GM23338 (cell line): Measurements from ENCODE around the gene TEX101. TPM values are rescaled to one million over a fixed set of nuclear protein-coding genes. Genes with fewer than 3 reads are reported as not detected.

Experiments used
- ATAC-seq: fragments of 200-7000 bp; cut with Tn5 transposase; 3 replicates; pipeline ENCODE4 v1.9.1; 2020
- DNase-seq: peaks from one replicate; pipeline ENCODE4 v3.0.0-alpha.2; 2015; ENCODE audit warnings: low spot score
- H2AFZ ChIP-seq: fragments of 200-600 bp; sonication (generic); 2 replicates; pipeline ENCODE4 v1.8.0; 2016; ENCODE audit warnings: antibody characterized with exemption, mild to moderate bottlenecking, moderate library complexity
- H3F3A ChIP-seq: fragments of 200-600 bp; sonication (generic); replicated peaks from 2 replicates; pipeline ENCODE4 v1.8.0; 2017; ENCODE audit warnings: antibody characterized with exemption, mixed run types, low read depth
- H3K27ac ChIP-seq: fragments of 200-600 bp; sonication (generic); 2 replicates; pipeline ENCODE4 v1.6.1; 2016; ENCODE audit warnings: low read depth
- H3K27me3 ChIP-seq: fragments of 200-600 bp; sonication (generic); 2 replicates; pipeline ENCODE4 v1.8.0; 2016; ENCODE audit warnings: mild to moderate bottlenecking, mixed run types, moderate library complexity; ENCODE audit not compliant: insufficient read depth
- H3K36me3 ChIP-seq: fragments of 200-600 bp; sonication (generic); 2 replicates; pipeline ENCODE4 v1.8.0; 2016; ENCODE audit warnings: mild to moderate bottlenecking; ENCODE audit not compliant: insufficient read depth
- H3K4me1 ChIP-seq: fragments of 200-600 bp; sonication (generic); 2 replicates; pipeline ENCODE4 v1.8.0; 2016; ENCODE audit warnings: mild to moderate bottlenecking, moderate library complexity; ENCODE audit not compliant: insufficient read depth
- H3K4me2 ChIP-seq: fragments of 200-600 bp; sonication (generic); 2 replicates; pipeline ENCODE4 v1.7.1; 2017; ENCODE audit warnings: mixed run types
- H3K4me3 ChIP-seq: fragments of 200-600 bp; sonication (generic); 2 replicates; pipeline ENCODE4 v1.6.1; 2016; ENCODE audit warnings: mixed run types
- H3K79me2 ChIP-seq: fragments of 200-600 bp; sonication (generic); replicated peaks from 2 replicates; pipeline ENCODE4 v1.8.0; 2017; ENCODE audit warnings: mild to moderate bottlenecking; ENCODE audit not compliant: insufficient read depth
- H3K9me2 ChIP-seq: fragments of 200-600 bp; sonication (generic); 2 replicates; pipeline ENCODE4 v1.8.0; 2017; ENCODE audit not compliant: insufficient read depth
- H4K20me1 ChIP-seq: fragments of 200-600 bp; sonication (generic); replicated peaks from 2 replicates; pipeline ENCODE4 v1.8.0; 2017; ENCODE audit warnings: mild to moderate bottlenecking; ENCODE audit not compliant: insufficient read depth
- H3K27ac Mint-ChIP-seq: 2 replicates; pipeline ENCODE4 v1.8.0; 2020; ENCODE audit warnings: inconsistent platforms, mild to moderate bottlenecking, moderate library complexity, mixed read lengths
- H3K27me3 Mint-ChIP-seq: 3 replicates; pipeline ENCODE4 v1.8.0; 2022; ENCODE audit warnings: low read depth, mild to moderate bottlenecking, moderate library complexity, mixed read lengths, inconsistent platforms; ENCODE audit not compliant: insufficient read depth, poor library complexity
- H3K36me3 Mint-ChIP-seq: 3 replicates; pipeline ENCODE4 v1.8.0; 2021; ENCODE audit warnings: low read depth, mild to moderate bottlenecking, inconsistent platforms, moderate library complexity, mixed read lengths
- H3K4me1 Mint-ChIP-seq: 3 replicates; pipeline ENCODE4 v1.8.0; 2020; ENCODE audit warnings: mild to moderate bottlenecking, inconsistent platforms, mixed read lengths
- H3K4me3 Mint-ChIP-seq: 3 replicates; pipeline ENCODE4 v1.8.0; 2021; ENCODE audit warnings: moderate library complexity, mild to moderate bottlenecking, inconsistent platforms, mixed read lengths
- H3K9me3 Mint-ChIP-seq: 3 replicates; pipeline ENCODE4 v1.8.0; 2020; ENCODE audit warnings: moderate library complexity, mild to moderate bottlenecking, inconsistent platforms, mixed read lengths
- CREB1 ChIP-seq: fragments of 250-450 bp; sonication (Bioruptor Pico); IDR thresholded peaks from 2 replicates; pipeline ENCODE4 v1.5.0; 2020; ENCODE audit warnings: low read depth, mild to moderate bottlenecking, moderate library complexity
- CTCF ChIP-seq, 2 experiments: fragments of 200-600 bp in 1 of 2; sonication (generic) in 1 of 2; conservative IDR thresholded peaks; 2 replicates each; pipeline versions ENCODE4 v1.5.1 to v1.6.1; 2016 to 2017; ENCODE audit warnings: antibody characterized with exemption in 2 of 2, low read depth in 2 of 2, mild to moderate bottlenecking in 2 of 2, moderate library complexity in 1 of 2
- ETS1 ChIP-seq: IDR thresholded peaks from 2 replicates; pipeline ENCODE4 v1.6.1; 2016; ENCODE audit warnings: antibody characterized with exemption
- EZH2 ChIP-seq: fragments of 200-600 bp; sonication (generic); IDR thresholded peaks from one replicate; pipeline ENCODE4 v1.8.0; 2017; ENCODE audit warnings: antibody characterized with exemption, mild to moderate bottlenecking, low read depth; ENCODE audit not compliant: unreplicated experiment
- EZH2phosphoT487 ChIP-seq: fragments of 200-600 bp; sonication (generic); IDR thresholded peaks from one replicate; pipeline ENCODE4 v1.8.1; 2018; ENCODE audit warnings: antibody characterized with exemption; ENCODE audit not compliant: unreplicated experiment
- JUNB ChIP-seq: IDR thresholded peaks from one replicate; pipeline ENCODE4 v1.6.1; 2016; ENCODE audit warnings: antibody characterized with exemption; ENCODE audit not compliant: unreplicated experiment
- NANOG ChIP-seq: IDR thresholded peaks from 2 replicates; pipeline ENCODE4 v1.6.1; 2016; ENCODE audit warnings: antibody characterized with exemption, borderline replicate concordance
- POLR2AphosphoS5 ChIP-seq: IDR thresholded peaks from 2 replicates; pipeline ENCODE4 v1.6.1; 2016; ENCODE audit warnings: antibody characterized with exemption, low read depth
- REST ChIP-seq: IDR thresholded peaks from one replicate; pipeline ENCODE4 v1.6.1; 2018; ENCODE audit warnings: antibody characterized with exemption; ENCODE audit not compliant: unreplicated experiment
- STAT1 ChIP-seq: IDR thresholded peaks from one replicate; pipeline ENCODE4 v1.6.1; 2016; ENCODE audit warnings: antibody characterized with exemption; ENCODE audit not compliant: unreplicated experiment
- ZNF114 ChIP-seq: fragments of 250-450 bp; sonication (Bioruptor Pico); IDR thresholded peaks from 2 replicates; pipeline ENCODE4 v1.5.0; 2020; ENCODE audit warnings: mild to moderate bottlenecking, moderate library complexity
- ZNF462 ChIP-seq: fragments of 250-450 bp; sonication (Bioruptor Pico); IDR thresholded peaks from 2 replicates; pipeline ENCODE4 v1.5.0; 2020; ENCODE audit warnings: mild to moderate bottlenecking, moderate library complexity
- polyA plus RNA-seq: library from polyadenylated mRNA; unstranded; fragments of >200 nt; fragmentation: Nextera tagmentation; extraction: Ambion mirVana; gene quantifications from 2 replicates; pipeline ENCODE4 v1.2.1, GENCODE V29; 2016
- total RNA-seq: library from RNA; depleted of rRNA; stranded (reverse); fragments of >200 nt; shearing (Covaris generic); gene quantifications from 2 replicates; pipeline ENCODE4 v1.2.3, GENCODE V29; 2014

The TEX101 gene
- total and polyA plus RNA-seq, 2 experiments from 2014 or later = not detected

GRCh38 chr19:43466793-43467192 is 52.1 kb downstream of the TEX101 start (continued):
- TF ChIP-seq ETS1 (no peak), EZH2 (no peak)

GRCh38 chr19:43467276-43467675 is 52.6 kb downstream of the TEX101 start:
- Mint-ChIP-seq H3K36me3 (no peaks in the 10 kb centered on the region), H3K4me3 (no peak overlapping the region), H3K4me1 (peaks cover 4% of the 10 kb centered on the region), H3K9me3 (no peaks in the 10 kb centered on the region), H3K27ac (no peak overlapping the region), H3K27me3 (peaks cover 18% of the 10 kb centered on the region)
- Histone ChIP-seq H3K4me2 (no peak overlapping the region), H3K27ac (no peak overlapping the region), H2AFZ (no peak overlapping the region), H3K79me2 (no peaks in the 10 kb centered on the region), H3K4me3 (no peak overlapping the region), H3K9me2 (no peaks in the 10 kb centered on the region), H3K4me1 (peaks cover 10% of the 10 kb centered on the region), H3K27me3 (peaks cover 22% of the 10 kb centered on the region), H3F3A (peaks cover 11% of the 10 kb centered on the region), H3K36me3 (no peaks in the 10 kb centered on the region), H4K20me1 (no peaks in the 10 kb centered on the region)
- DNase-seq (no peak), ATAC-seq (no peak)
- TF ChIP-seq STAT1 (no peak), EZH2phosphoT487 (no peak), CTCF (conservative IDR thresholded peaks at IDR 0.05; ENCODE audit: low read depth in 2 of 2) (no peak), ETS1 (no peak), NANOG (no peak), CREB1 (no peak), POLR2AphosphoS5 (no peak), ZNF462 (CRISPR knock-in tag) (no peak), REST (no peak), JUNB (no peak), ZNF114 (CRISPR knock-in tag) (no peak), EZH2 (no peak)
